HuH-7 (cell line): ENCODE data around the gene TIMM17A.

Source experiments
- DNase-seq: peaks from one replicate; pipeline ENCODE4 v3.0.0; 2011; ENCODE audit warnings: low spot score

The TIMM17A gene

GRCh38 chr1:201983380-201983805, 28.1 kb downstream of the TIMM17A start:
- no peak for DNase-seq

- no peak for DNase-seq
Observed at GRCh38 chr1:201984446-201984845, 29.1 kb downstream of the TIMM17A start.

GRCh38 chr1:201985355-201985754, 30.1 kb downstream of the TIMM17A start:
- no peak for DNase-seq

- DNase-seq = no peak
Observed at GRCh38 chr1:201988601-201989000, 33.3 kb downstream of the TIMM17A start.

- no peak for DNase-seq
Observed at GRCh38 chr1:201989354-201990128, 34.2 kb downstream of the TIMM17A start.

GRCh38 chr1:201990427-201990826, 35.1 kb downstream of the TIMM17A start:
- no peak for DNase-seq

- peak; percentile 76 for DNase-seq
Observed at GRCh38 chr1:201999625-202000238, 44.4 kb downstream of the TIMM17A start.

- no peak for DNase-seq
Observed at GRCh38 chr1:202002507-202002906, 47.2 kb downstream of the TIMM17A start.

GRCh38 chr1:202004711-202005110, 49.4 kb downstream of the TIMM17A start:
- no peak for DNase-seq

- DNase-seq = no peak
Observed at GRCh38 chr1:202005958-202006357, 50.7 kb downstream of the TIMM17A start.

- no peak for DNase-seq
Observed at GRCh38 chr1:202007304-202007703, 52.0 kb downstream of the TIMM17A start.

- DNase-seq = no peak
Observed at GRCh38 chr1:202007805-202008489, 52.6 kb downstream of the TIMM17A start.

- peak; percentile 83 for DNase-seq
Observed at GRCh38 chr1:202009326-202010179, 54.2 kb downstream of the TIMM17A start.

- peak; percentile 95 for DNase-seq
Observed at GRCh38 chr1:202010180-202011015, 55.1 kb downstream of the TIMM17A start, which contains the start of gene ELF3. Gene ELF3 (plus strand): TSS chr1:202010587. CDS start chr1:202011137, 550 bp downstream.

GRCh38 chr1:202011994-202012393, 56.7 kb downstream of the TIMM17A start:
- DNase-seq = no peak

GRCh38 chr1:202012544-202013478, 57.5 kb downstream of the TIMM17A start:
- DNase-seq = no peak

GRCh38 chr1:202013603-202014002, 58.3 kb downstream of the TIMM17A start:
- DNase-seq = no peak

GRCh38 chr1:202014060-202014459, 58.8 kb downstream of the TIMM17A start:
- no peak for DNase-seq

GRCh38 chr1:202014915-202015661, 59.8 kb downstream of the TIMM17A start:
- DNase-seq = no peak
